GM18499 (cell line): ENCODE data around the gene MCEMP1.

Experiments
- ATAC-seq: cut with Tn5 transposase; IDR thresholded peaks from one replicate; pipeline ENCODE4 v1.9.1; 2021; ENCODE audit warnings: moderate number of reproducible peaks; ENCODE audit not compliant: insufficient read depth, unreplicated experiment

Gene MCEMP1

GRCh38 chr19:7676854-7677253, at the start of gene MCEMP1:
Gene MCEMP1 (plus strand): TSS chr19:7677090. CDS start chr19:7677121, 31 bp downstream.
- ATAC-seq = no peak

- no peak for ATAC-seq
Observed at GRCh38 chr19:7627166-7627565, 49.7 kb upstream of the MCEMP1 start.

- no peak for ATAC-seq
Observed at GRCh38 chr19:7628589-7629311, 48.1 kb upstream of the MCEMP1 start.

- peak; percentile 88 for ATAC-seq
Observed at GRCh38 chr19:7629347-7630054, 47.4 kb upstream of the MCEMP1 start, which contains the start of the genes PET100 and XAB2. Gene PET100 (plus strand): TSS chr19:7629793. CDS start chr19:7629834, 41 bp downstream. Gene XAB2 (minus strand): TSS chr19:7629545. CDS start chr19:7629527, 18 bp downstream.

- no peak for ATAC-seq
Observed at GRCh38 chr19:7631577-7631976, 45.3 kb upstream of the MCEMP1 start.

- ATAC-seq = no peak
Observed at GRCh38 chr19:7632340-7633203, 44.3 kb upstream of the MCEMP1 start.

- ATAC-seq = no peak
Observed at GRCh38 chr19:7633698-7634097, 43.2 kb upstream of the MCEMP1 start, which contains the start of gene PCP2. Gene PCP2 (minus strand): TSS chr19:7633719. CDS start chr19:7633457, 262 bp downstream.

GRCh38 chr19:7635670-7636069, 41.2 kb upstream of the MCEMP1 start:
- ATAC-seq = no peak

- no peak for ATAC-seq
Observed at GRCh38 chr19:7636317-7636690, 40.6 kb upstream of the MCEMP1 start.

- ATAC-seq = no peak
Observed at GRCh38 chr19:7636691-7637373, 40.1 kb upstream of the MCEMP1 start, which contains the start of gene STXBP2. Gene STXBP2 (plus strand): TSS chr19:7637110. CDS start chr19:7637150, 40 bp downstream.

- no peak for ATAC-seq
Observed at GRCh38 chr19:7637374-7638256, 39.3 kb upstream of the MCEMP1 start.

- no peak for ATAC-seq
Observed at GRCh38 chr19:7638802-7639465, 38.0 kb upstream of the MCEMP1 start.

GRCh38 chr19:7639863-7640348, 37.0 kb upstream of the MCEMP1 start:
- no peak for ATAC-seq

- no peak for ATAC-seq
Observed at GRCh38 chr19:7640803-7641202, 36.1 kb upstream of the MCEMP1 start.

- ATAC-seq = no peak
Observed at GRCh38 chr19:7641290-7642276, 35.3 kb upstream of the MCEMP1 start.

GRCh38 chr19:7642295-7643030, 34.4 kb upstream of the MCEMP1 start:
- ATAC-seq = no peak
